ENCODE measurements around the gene EYS.

The EYS gene

GRCh38 chr6:65707126-65707826 lies at the start of gene EYS:
Gene EYS (minus strand): TSS chr6:65707226. CDS start chr6:65495410, 211,816 bp downstream.
- Histone ChIP-seq H3K27ac (ENCODE audit: low read depth, low read length) (no peak within 1 kb of the TSS), H3K36me3 (ENCODE audit: insufficient read depth, low read length) (no peaks in the 10 kb centered on the region), H2AFZ (ENCODE audit: low read length, unreplicated experiment) (no peak within 1 kb of the TSS), H3K79me2 (ENCODE audit: control insufficient read depth, insufficient read depth, low read length, unreplicated experiment) (no peaks in the 10 kb centered on the region), H3K4me3 (ENCODE audit: low read depth, low read length) (no peak within 1 kb of the TSS), H3K27me3 (ENCODE audit: insufficient read depth, low read length) (no peaks in the 10 kb centered on the region), H3K4me1 (ENCODE audit: control insufficient read depth, insufficient read depth, low read length, unreplicated experiment) (no peaks in the 10 kb centered on the region)

DNA sequence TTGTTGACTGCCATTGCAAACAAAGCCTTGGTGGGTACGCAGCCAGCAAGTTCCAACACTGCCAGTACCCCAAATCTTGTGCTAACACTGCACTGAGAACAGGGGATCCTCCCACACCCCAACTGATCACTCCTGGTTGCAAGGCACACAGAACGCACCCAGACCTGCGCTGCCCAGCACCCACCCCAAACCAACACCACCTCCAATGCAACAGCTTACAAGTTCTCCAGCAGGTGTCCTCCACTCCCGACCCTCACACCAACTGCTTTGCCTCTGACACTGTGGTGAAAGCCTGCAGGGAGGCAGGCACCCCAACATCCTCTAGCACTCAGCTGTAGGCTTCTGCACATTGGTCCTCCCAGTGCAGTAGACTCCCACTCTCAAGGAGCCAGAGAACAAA lies 39.3 kb upstream of the EYS start:
- H2AFZ ChIP-seq (ENCODE audit: low read length, unreplicated experiment): no peak overlapping the region
- no peaks in the 10 kb centered on the region for H3K4me1 ChIP-seq (ENCODE audit: control insufficient read depth, insufficient read depth, low read length, unreplicated experiment)
- H3K4me3 ChIP-seq (ENCODE audit: low read depth, low read length): no peak overlapping the region
- no peak overlapping the region for H3K27ac ChIP-seq (ENCODE audit: low read depth, low read length)
- no peaks in the 10 kb centered on the region for H3K27me3 ChIP-seq (ENCODE audit: insufficient read depth, low read length)
- H3K36me3 ChIP-seq (ENCODE audit: insufficient read depth, low read length): no peaks in the 10 kb centered on the region
- no peaks in the 10 kb centered on the region for H3K79me2 ChIP-seq (ENCODE audit: control insufficient read depth, insufficient read depth, low read length, unreplicated experiment)

DNA sequence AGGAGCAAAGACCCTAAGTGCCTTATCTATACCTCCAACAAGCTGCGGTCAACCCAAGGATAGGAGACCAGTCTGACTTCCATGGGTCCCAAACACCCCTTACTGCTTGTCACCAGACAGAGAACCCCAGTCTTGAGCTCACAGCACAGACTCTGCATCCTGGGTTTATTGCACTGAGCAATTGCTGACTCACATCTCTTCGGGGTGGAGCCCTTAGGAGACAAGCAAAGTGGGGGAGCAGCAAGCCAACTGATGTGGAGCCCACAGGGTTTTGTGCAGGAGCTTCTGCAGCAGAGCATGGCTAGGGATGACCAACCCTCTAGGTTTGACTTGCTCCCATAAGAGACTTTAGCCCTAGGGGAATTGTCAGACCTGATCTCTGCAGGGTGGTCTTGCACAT lies 38.6 kb upstream of the EYS start:
- H3K79me2 ChIP-seq (ENCODE audit: control insufficient read depth, insufficient read depth, low read length, unreplicated experiment): no peaks in the 10 kb centered on the region
- no peaks in the 10 kb centered on the region for H3K4me1 ChIP-seq (ENCODE audit: control insufficient read depth, insufficient read depth, low read length, unreplicated experiment)
- no peak overlapping the region for H3K27ac ChIP-seq (ENCODE audit: low read depth, low read length)
- no peak overlapping the region for H3K4me3 ChIP-seq (ENCODE audit: low read depth, low read length)
- H3K36me3 ChIP-seq (ENCODE audit: insufficient read depth, low read length): no peaks in the 10 kb centered on the region
- H3K27me3 ChIP-seq (ENCODE audit: insufficient read depth, low read length): no peaks in the 10 kb centered on the region
- no peak overlapping the region for H2AFZ ChIP-seq (ENCODE audit: low read length, unreplicated experiment)

DNA sequence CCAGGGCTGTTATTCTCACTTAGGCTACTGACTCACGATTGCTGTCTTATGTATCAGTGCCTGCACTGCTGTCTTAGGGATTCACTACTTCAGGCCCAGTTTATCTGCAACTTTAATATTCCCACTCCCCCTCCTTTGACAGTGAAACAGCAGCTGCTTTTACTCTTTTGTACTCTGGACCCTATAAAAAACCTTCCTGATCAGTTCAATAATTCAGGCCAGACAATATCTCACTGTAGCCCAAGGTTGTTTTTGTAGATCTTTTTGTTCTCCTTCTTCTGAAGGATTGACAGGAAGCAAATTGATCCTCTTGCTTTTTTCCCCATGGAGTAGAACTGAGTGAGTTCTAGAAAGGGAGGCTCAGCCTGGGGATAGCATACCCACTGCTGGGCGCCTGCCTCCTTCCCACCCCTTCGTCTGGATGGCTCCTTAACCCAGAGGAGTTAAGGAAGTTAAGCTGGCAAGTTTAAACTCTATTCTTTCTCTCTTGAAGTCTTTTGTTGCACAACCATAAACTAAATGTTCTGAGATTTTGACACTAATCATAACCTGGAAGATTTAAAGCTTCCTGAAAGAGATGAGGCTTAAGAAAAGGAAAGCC lies 22.0 kb upstream of the EYS start:
- Histone ChIP-seq H3K79me2 (ENCODE audit: control insufficient read depth, insufficient read depth, low read length, unreplicated experiment) (no peaks in the 10 kb centered on the region), H3K4me3 (ENCODE audit: low read depth, low read length) (no peak overlapping the region), H3K27ac (ENCODE audit: low read depth, low read length) (no peak overlapping the region), H2AFZ (ENCODE audit: low read length, unreplicated experiment) (no peak overlapping the region), H3K36me3 (ENCODE audit: insufficient read depth, low read length) (no peaks in the 10 kb centered on the region), H3K4me1 (ENCODE audit: control insufficient read depth, insufficient read depth, low read length, unreplicated experiment) (no peaks in the 10 kb centered on the region), H3K27me3 (ENCODE audit: insufficient read depth, low read length) (no peaks in the 10 kb centered on the region)

DNA sequence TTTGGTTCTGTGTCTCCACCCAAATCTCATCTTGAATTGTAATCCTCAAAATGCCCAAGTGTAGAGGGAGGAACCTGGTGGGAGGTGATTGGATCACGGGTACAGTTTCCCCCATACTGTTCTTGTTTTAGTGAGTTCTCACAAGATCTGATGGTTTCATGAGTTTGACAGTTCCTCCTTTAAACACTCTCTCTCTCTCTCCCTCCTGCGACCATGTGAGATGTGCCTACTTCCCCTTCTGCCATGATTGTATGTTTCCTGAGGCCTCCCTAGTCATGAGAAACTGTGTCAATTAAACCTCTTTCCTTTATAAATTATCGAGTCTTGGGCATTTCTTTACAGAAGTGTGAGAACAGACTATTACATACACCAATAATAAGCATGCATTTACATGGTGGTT lies 12.1 kb upstream of the EYS start:
- no peak overlapping the region for H3K27ac ChIP-seq (ENCODE audit: low read depth, low read length)
- H3K36me3 ChIP-seq (ENCODE audit: insufficient read depth, low read length): no peaks in the 10 kb centered on the region
- H2AFZ ChIP-seq (ENCODE audit: low read length, unreplicated experiment): no peak overlapping the region
- no peaks in the 10 kb centered on the region for H3K79me2 ChIP-seq (ENCODE audit: control insufficient read depth, insufficient read depth, low read length, unreplicated experiment)
- no peaks in the 10 kb centered on the region for H3K27me3 ChIP-seq (ENCODE audit: insufficient read depth, low read length)
- no peaks in the 10 kb centered on the region for H3K4me1 ChIP-seq (ENCODE audit: control insufficient read depth, insufficient read depth, low read length, unreplicated experiment)
- no peak overlapping the region for H3K4me3 ChIP-seq (ENCODE audit: low read depth, low read length)

- H3K27me3 ChIP-seq (ENCODE audit: insufficient read depth, low read length): no peaks in the 10 kb centered on the region
- H3K4me3 ChIP-seq (ENCODE audit: low read depth, low read length): no peak overlapping the region
- H3K79me2 ChIP-seq (ENCODE audit: control insufficient read depth, insufficient read depth, low read length, unreplicated experiment): no peaks in the 10 kb centered on the region
- no peaks in the 10 kb centered on the region for H3K36me3 ChIP-seq (ENCODE audit: insufficient read depth, low read length)
- H3K4me1 ChIP-seq (ENCODE audit: control insufficient read depth, insufficient read depth, low read length, unreplicated experiment): no peaks in the 10 kb centered on the region
- H2AFZ ChIP-seq (ENCODE audit: low read length, unreplicated experiment): no peak overlapping the region
- no peak overlapping the region for H3K27ac ChIP-seq (ENCODE audit: low read depth, low read length)
Measured at GRCh38 chr6:65711531-65711930, 4.5 kb upstream of the EYS start.

GRCh38 chr6:65709099-65709830 lies 2.2 kb upstream of the EYS start:
- H3K79me2 ChIP-seq (ENCODE audit: control insufficient read depth, insufficient read depth, low read length, unreplicated experiment): no peaks in the 10 kb centered on the region
- no peaks in the 10 kb centered on the region for H3K4me1 ChIP-seq (ENCODE audit: control insufficient read depth, insufficient read depth, low read length, unreplicated experiment)
- no peak overlapping the region for H2AFZ ChIP-seq (ENCODE audit: low read length, unreplicated experiment)
- no peaks in the 10 kb centered on the region for H3K36me3 ChIP-seq (ENCODE audit: insufficient read depth, low read length)
- no peak overlapping the region for H3K4me3 ChIP-seq (ENCODE audit: low read depth, low read length)
- no peak overlapping the region for H3K27ac ChIP-seq (ENCODE audit: low read depth, low read length)
- no peaks in the 10 kb centered on the region for H3K27me3 ChIP-seq (ENCODE audit: insufficient read depth, low read length)

GRCh38 chr6:65708162-65708561 lies 1.1 kb upstream of the EYS start:
- Histone ChIP-seq H3K36me3 (ENCODE audit: insufficient read depth, low read length) (no peaks in the 10 kb centered on the region), H3K4me1 (ENCODE audit: control insufficient read depth, insufficient read depth, low read length, unreplicated experiment) (no peaks in the 10 kb centered on the region), H3K79me2 (ENCODE audit: control insufficient read depth, insufficient read depth, low read length, unreplicated experiment) (no peaks in the 10 kb centered on the region), H2AFZ (ENCODE audit: low read length, unreplicated experiment) (no peak overlapping the region), H3K27me3 (ENCODE audit: insufficient read depth, low read length) (no peaks in the 10 kb centered on the region), H3K27ac (ENCODE audit: low read depth, low read length) (no peak overlapping the region), H3K4me3 (ENCODE audit: low read depth, low read length) (no peak overlapping the region)

- Histone ChIP-seq H3K4me3 (ENCODE audit: low read depth, low read length) (no peak overlapping the region), H3K27me3 (ENCODE audit: insufficient read depth, low read length) (no peaks in the 10 kb centered on the region), H3K4me1 (ENCODE audit: control insufficient read depth, insufficient read depth, low read length, unreplicated experiment) (no peaks in the 10 kb centered on the region), H3K79me2 (ENCODE audit: control insufficient read depth, insufficient read depth, low read length, unreplicated experiment) (no peaks in the 10 kb centered on the region), H2AFZ (ENCODE audit: low read length, unreplicated experiment) (no peak overlapping the region), H3K27ac (ENCODE audit: low read depth, low read length) (no peak overlapping the region), H3K36me3 (ENCODE audit: insufficient read depth, low read length) (no peaks in the 10 kb centered on the region)
Measured at GRCh38 chr6:65706436-65706835, 590 bp downstream of the EYS start.

DNA sequence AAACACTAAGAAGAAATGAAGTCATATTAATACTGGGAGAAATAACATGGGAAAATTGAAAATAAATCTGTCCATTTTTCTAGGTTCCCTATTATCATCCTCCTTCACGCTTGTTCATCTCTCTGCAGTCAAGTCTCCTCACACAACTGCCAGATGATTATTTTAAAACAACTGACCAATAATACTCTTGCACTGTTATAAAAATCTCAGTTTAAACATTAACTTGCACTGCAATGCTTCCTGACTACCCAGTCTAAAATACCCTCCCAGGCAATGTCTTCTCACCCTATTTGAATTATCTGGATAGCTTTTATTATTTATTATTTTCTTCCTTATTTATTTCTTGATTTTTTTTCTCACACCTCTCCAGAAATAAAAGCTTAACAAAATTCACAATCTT lies 5.7 kb downstream of the EYS start:
- H3K27ac ChIP-seq (ENCODE audit: low read depth, low read length): no peak overlapping the region
- H2AFZ ChIP-seq (ENCODE audit: low read length, unreplicated experiment): no peak overlapping the region
- no peak overlapping the region for H3K4me3 ChIP-seq (ENCODE audit: low read depth, low read length)
- no peaks in the 10 kb centered on the region for H3K27me3 ChIP-seq (ENCODE audit: insufficient read depth, low read length)
- H3K4me1 ChIP-seq (ENCODE audit: control insufficient read depth, insufficient read depth, low read length, unreplicated experiment): no peaks in the 10 kb centered on the region
- H3K79me2 ChIP-seq (ENCODE audit: control insufficient read depth, insufficient read depth, low read length, unreplicated experiment): no peaks in the 10 kb centered on the region
- no peaks in the 10 kb centered on the region for H3K36me3 ChIP-seq (ENCODE audit: insufficient read depth, low read length)

- Histone ChIP-seq H3K79me2 (ENCODE audit: control insufficient read depth, insufficient read depth, low read length, unreplicated experiment) (no peaks in the 10 kb centered on the region), H3K4me1 (ENCODE audit: control insufficient read depth, insufficient read depth, low read length, unreplicated experiment) (no peaks in the 10 kb centered on the region), H3K36me3 (ENCODE audit: insufficient read depth, low read length) (no peaks in the 10 kb centered on the region), H2AFZ (ENCODE audit: low read length, unreplicated experiment) (no peak overlapping the region), H3K27me3 (ENCODE audit: insufficient read depth, low read length) (no peaks in the 10 kb centered on the region), H3K4me3 (ENCODE audit: low read depth, low read length) (no peak overlapping the region), H3K27ac (ENCODE audit: low read depth, low read length) (no peak overlapping the region)
Measured at GRCh38 chr6:65700561-65700960, 6.5 kb downstream of the EYS start.
